Stimulated activated CD4-positive, alpha-beta T cell treated with anti-CD3 and anti-CD28 coated beads, Interleukin-2, amount 100 ng/mL, for 24 hours (primary cell): ENCODE data around the gene DUOXA2.

ENCODE experiments used
- DNase-seq, 2 donors: peaks; one replicate each; pipeline ENCODE4 v3.0.0-alpha.2; 2020

The DUOXA2 gene

GRCh38 chr15:45138814-45139765, 25.0 kb downstream of the DUOXA2 start:
- DNase-seq: no peak

GRCh38 chr15:45139770-45140169, 25.6 kb downstream of the DUOXA2 start:
- DNase-seq: no peak

DNA sequence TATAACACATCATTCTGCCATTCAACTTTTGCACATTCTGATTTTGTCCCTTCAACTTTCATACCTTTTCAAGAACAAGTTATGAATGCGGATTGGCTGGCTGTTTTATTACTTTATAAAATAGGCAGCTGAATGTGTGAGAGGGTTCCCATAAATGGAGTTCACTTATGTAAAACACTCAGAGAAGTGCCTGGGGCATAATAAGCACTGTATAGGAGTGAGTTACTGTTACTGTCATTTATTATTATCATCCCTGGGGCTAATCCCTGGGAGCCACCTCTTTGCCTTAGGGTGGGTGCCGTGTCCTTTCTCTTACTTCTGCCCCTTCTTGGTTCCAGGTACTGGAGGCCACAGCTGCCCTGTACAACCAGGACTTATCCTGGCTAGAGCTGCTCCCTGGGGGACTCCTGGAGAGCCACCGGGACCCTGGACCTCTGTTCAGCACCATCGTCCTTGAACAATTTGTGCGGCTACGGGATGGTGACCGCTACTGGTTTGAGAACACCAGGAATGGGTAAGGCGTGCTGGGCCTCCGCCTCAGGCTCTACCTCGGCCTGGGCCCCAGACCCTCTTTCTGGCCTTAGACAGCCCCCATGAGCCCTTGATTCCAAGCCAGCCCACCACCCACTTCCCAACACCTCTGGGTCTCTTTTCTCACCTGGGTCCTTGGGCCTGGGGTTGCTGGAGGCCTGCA, 26.6 kb downstream of the DUOXA2 start:
- DNase-seq: no peak

DNA sequence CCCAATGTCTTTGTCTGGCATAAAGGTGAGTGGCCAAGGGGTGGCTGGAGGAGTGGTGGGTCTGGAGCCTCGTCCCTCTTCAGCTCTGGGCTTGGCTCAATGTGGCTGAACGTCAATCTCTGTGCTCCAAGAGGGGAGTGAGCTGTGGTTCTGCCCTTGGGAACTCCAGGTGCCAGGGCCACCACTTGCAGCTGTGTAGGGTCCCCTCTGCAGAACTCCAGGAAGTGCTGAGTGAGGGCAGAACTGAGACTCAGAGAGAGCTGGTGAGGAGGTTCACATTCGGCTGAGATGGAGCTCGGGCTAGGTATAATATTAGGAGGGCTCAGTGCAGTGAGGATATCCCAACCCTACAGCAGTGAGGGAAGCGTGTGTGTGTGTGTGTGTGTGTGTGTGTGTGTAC, 27.3 kb downstream of the DUOXA2 start:
- DNase-seq: no peak

DNA sequence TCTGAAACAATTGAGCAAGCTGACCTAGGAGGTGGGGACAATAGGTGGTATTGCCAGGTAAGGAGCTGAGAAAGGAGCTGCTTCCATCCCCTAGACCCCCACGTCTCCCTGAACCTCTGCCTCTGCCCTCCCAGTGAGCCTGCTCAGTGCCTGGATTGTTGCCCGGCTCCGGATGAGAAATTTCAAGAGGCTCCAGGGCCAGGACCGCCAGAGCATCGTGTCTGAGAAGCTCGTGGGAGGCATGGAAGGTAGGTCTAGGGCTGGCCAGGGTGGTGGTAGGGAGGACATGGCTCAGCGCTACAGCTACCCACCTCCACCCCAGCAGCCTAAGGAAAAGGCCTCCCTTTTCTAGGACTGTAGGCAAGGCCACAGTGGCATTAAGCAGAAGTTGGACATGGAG, 28.9 kb downstream of the DUOXA2 start:
- DNase-seq: no peak

- DNase-seq: no peak
Observed at GRCh38 chr15:45143946-45144345, 29.8 kb downstream of the DUOXA2 start.

- no peak for DNase-seq
Observed at GRCh38 chr15:45144775-45145174, 30.6 kb downstream of the DUOXA2 start.

GRCh38 chr15:45146405-45146804, 32.3 kb downstream of the DUOXA2 start:
- no peak for DNase-seq

GRCh38 chr15:45147606-45148005, 33.5 kb downstream of the DUOXA2 start:
- DNase-seq: no peak

GRCh38 chr15:45148076-45149059, 34.2 kb downstream of the DUOXA2 start:
- DNase-seq: no peak

DNA sequence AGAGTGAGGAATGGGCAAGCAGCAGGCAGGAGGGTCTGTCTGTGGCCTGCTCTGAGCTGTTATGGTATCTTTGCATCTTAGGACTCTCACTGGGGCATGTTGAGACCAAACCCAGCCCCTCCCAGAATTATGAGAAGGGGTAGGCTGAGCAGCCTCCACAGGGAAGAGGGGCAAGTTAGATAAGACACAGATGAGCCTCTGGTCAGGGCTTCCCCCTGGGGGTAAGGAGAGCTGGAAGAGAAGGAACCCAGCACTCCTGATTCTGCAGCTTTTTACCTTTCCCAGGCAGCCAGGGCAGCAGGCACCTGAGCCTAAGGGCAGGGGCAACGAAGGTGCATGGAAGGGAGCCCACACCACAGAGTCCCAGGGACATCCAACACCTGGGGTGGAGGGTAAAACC, 34.9 kb downstream of the DUOXA2 start:
- no peak for DNase-seq

DNA sequence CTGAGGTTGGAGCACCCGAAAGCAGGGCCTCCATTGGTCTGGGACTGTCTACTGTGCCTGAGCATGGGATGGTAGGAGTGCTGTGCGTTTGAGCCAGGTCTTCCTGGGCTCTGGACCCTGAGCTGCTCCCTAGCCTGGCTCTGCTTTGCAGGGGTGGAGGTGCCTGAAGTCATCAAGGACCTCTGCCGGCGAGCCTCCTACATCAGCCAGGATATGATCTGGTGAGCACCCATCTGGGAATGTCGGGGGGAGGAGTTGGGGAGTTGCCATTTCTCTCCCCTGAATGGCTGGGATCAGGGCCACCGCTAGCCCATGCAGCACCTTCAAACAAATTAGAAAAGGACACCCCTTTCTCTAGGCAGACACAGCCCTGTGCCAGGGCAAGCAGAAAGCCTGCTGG, 36.4 kb downstream of the DUOXA2 start:
- DNase-seq: no peak

GRCh38 chr15:45150997-45151396, 36.9 kb downstream of the DUOXA2 start:
- DNase-seq: no peak

- DNase-seq: no peak
Observed at GRCh38 chr15:45151998-45152828, 38.1 kb downstream of the DUOXA2 start.

DNA sequence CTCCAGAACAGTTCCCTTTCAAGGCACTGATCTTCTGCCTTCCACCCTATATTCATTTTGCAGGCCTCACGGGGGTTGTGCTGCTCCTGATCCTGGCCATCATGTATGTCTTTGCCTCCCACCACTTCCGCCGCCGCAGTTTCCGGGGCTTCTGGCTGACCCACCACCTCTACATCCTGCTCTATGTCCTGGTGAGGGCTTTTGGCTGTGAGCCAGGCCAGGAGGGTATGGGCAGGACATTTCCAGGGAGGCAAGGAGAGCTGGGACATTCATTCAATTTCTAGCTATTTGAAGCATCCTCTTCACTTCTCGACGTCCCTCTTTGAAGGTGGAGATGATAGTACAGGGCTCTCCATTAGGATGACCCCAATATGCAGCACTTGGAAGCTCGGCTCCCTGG, 41.6 kb downstream of the DUOXA2 start:
- no peak for DNase-seq

DNA sequence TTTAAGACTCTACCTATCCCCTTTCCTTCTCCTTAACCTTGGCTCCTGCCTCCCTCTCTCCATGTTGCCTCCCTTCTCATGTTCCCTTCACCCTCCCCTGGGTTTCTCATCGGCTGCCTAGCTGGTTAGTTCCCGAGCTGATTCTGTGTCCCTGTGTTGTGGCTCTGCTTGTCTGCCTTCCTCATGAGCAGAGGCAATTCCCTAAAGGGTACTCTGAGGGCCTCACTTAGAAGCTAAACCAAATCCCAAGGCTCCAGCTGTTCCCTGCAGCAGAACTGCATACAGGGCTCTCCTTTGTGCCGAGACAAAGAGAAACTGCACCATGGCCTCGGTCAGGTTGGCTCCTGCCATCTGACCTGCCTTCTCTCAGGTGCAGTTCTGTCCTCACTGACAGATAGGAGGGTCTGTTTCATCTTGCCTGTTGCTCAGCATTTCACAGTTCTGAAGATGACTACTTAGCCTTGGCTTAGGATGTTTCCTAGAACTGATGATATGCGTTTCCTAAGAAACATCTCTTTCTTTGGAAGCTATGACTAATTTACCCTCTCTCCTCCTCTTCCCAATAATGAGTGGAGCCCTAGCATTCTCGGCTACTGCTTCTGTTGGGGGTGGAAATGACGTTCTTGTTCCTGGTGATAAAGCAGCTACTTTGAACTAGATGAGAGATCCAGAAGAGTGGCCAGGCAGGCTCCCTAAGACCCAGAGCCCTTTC, 42.8 kb downstream of the DUOXA2 start:
- no peak for DNase-seq

GRCh38 chr15:45157974-45158373, 43.8 kb downstream of the DUOXA2 start:
- no peak for DNase-seq

DNA sequence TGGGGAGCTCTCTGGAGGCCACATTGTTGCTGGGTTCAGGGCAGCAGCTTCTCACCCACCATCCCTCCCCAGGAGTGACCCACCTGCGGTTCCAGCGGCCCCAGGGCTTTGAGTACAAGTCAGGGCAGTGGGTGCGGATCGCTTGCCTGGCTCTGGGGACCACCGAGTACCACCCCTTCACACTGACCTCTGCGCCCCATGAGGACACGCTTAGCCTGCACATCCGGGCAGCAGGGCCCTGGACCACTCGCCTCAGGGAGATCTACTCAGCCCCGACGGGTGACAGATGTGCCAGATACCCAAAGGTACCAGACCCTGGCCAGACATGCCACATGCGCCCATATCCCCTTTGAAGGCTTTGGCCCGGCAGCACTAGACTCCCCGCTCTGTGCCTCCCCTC, 47.5 kb downstream of the DUOXA2 start:
- no peak for DNase-seq

- peak; percentile 68 to 69 for DNase-seq
Observed at GRCh38 chr15:45162771-45163507, 48.8 kb downstream of the DUOXA2 start.

DNA sequence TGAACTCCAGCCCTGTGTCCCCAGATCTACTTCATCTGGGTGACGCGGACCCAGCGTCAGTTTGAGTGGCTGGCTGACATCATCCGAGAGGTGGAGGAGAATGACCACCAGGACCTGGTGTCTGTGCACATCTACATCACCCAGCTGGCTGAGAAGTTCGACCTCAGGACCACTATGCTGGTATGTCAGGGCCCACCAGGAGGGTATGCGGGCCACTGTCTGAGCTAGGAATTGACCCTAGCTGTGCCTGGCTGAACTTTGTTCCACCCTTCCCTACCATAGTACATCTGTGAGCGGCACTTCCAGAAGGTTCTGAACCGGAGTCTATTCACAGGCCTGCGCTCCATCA, 49.4 kb downstream of the DUOXA2 start:
- no peak for DNase-seq

- DNase-seq: no peak
Observed at GRCh38 chr15:45164914-45165313, 50.8 kb downstream of the DUOXA2 start.
